Lower lobe of right lung (tissue), 2 donors: ENCODE data around the gene PPM1D. TPM values are rescaled to one million over a fixed set of nuclear protein-coding genes. Genes with fewer than 3 reads are reported as not detected.

Experiments
- ATAC-seq, 2 donors: fragments of 200-7000 bp; cut with Tn5 transposase; one replicate each; pipeline ENCODE4 v1.9.1; 2020 to 2022; ENCODE audit warnings: mild to moderate bottlenecking in 2 of 2, moderate library complexity in 2 of 2
- DNase-seq: peaks from one replicate; pipeline ENCODE4 v3.0.0-alpha.2; 2020
- H3K27ac ChIP-seq: fragments of 200-600 bp; one replicate; pipeline ENCODE4 v1.8.0; 2022
- H3K27me3 ChIP-seq: fragments of 200-600 bp; one replicate; pipeline ENCODE4 v1.8.0; 2022; ENCODE audit warnings: low read depth
- H3K36me3 ChIP-seq: fragments of 200-600 bp; one replicate; pipeline ENCODE4 v1.8.0; 2022; ENCODE audit warnings: mild to moderate bottlenecking
- H3K4me1 ChIP-seq: fragments of 200-600 bp; one replicate; pipeline ENCODE4 v1.8.0; 2022
- H3K4me3 ChIP-seq: fragments of 200-600 bp; one replicate; pipeline ENCODE4 v1.8.0; 2022; ENCODE audit warnings: mild to moderate bottlenecking
- H3K9me3 ChIP-seq: fragments of 200-600 bp; one replicate; pipeline ENCODE4 v1.8.0; 2022
- CTCF ChIP-seq: fragments of 200-600 bp; IDR thresholded peaks from one replicate; pipeline ENCODE4 v1.8.0; 2022; ENCODE audit warnings: antibody characterized with exemption, mild to moderate bottlenecking
- intact Hi-C: fragments of 100-400 bp; cut with DNase I; formaldehyde crosslinking; loops from one replicate; pipeline ENCODE4 v1.11.0; 2022
- total RNA-seq: library from RNA; stranded (reverse); fragmentation: NEBNext Ultra II Directional; extraction: Animal tissue kit (Norgen Biotek cat#: 25700); gene quantifications from one replicate; pipeline ENCODE4 v1.2.1, GENCODE V29; 2021
- donor health status: DM: no; HTN: yes; CAD: no; lungs with severe emphysema.

Gene PPM1D
- total RNA-seq, 1 donor from 2014 or later: 21.3 TPM

GRCh38 chr17:60647705-60648104, 47.7 kb downstream of the PPM1D start:
- Histone ChIP-seq H3K36me3 (peaks cover 50% of the 10 kb centered on the region), H3K9me3 (no peaks in the 10 kb centered on the region), H3K4me1 (peaks cover 10% of the 10 kb centered on the region), H3K4me3 (no peak overlapping the region), H3K27me3 (no peaks in the 10 kb centered on the region), H3K27ac (no peak overlapping the region)
- no peak for DNase-seq
- intact Hi-C loops: no loop called here
- no peak for ATAC-seq
- TF ChIP-seq CTCF: no peak

- no peak for ATAC-seq
- no peak for DNase-seq
- Histone ChIP-seq H3K4me1 (peaks cover 9% of the 10 kb centered on the region), H3K36me3 (peaks cover 55% of the 10 kb centered on the region), H3K4me3 (no peak overlapping the region), H3K27me3 (no peaks in the 10 kb centered on the region), H3K9me3 (no peaks in the 10 kb centered on the region), H3K27ac (no peak overlapping the region)
- no peak for TF ChIP-seq CTCF
- intact Hi-C loops: no loop called here
Measured at GRCh38 chr17:60652454-60653247, 52.7 kb downstream of the PPM1D start.

- Histone ChIP-seq H3K9me3 (no peaks in the 10 kb centered on the region), H3K36me3 (peaks cover 55% of the 10 kb centered on the region), H3K4me3 (no peak overlapping the region), H3K27ac (no peak overlapping the region), H3K27me3 (no peaks in the 10 kb centered on the region), H3K4me1 (peaks cover 9% of the 10 kb centered on the region)
- intact Hi-C loops: no loop called here
- no peak for ATAC-seq
- TF ChIP-seq CTCF: no peak
- no peak for DNase-seq
Measured at GRCh38 chr17:60653569-60653968, 53.6 kb downstream of the PPM1D start.

GRCh38 chr17:60656499-60656898, 56.5 kb downstream of the PPM1D start:
- intact Hi-C loops: no loop called here
- H3K4me1 ChIP-seq: peaks cover 9% of the 10 kb centered on the region
- no peaks in the 10 kb centered on the region for H3K27me3 ChIP-seq
- no peak overlapping the region for H3K4me3 ChIP-seq
- DNase-seq (no peak), ATAC-seq (no peak)
- H3K9me3 ChIP-seq: no peaks in the 10 kb centered on the region
- H3K36me3 ChIP-seq: peaks cover 29% of the 10 kb centered on the region
- no peak overlapping the region for H3K27ac ChIP-seq
- no peak for TF ChIP-seq CTCF

- Histone ChIP-seq H3K4me3 (no peak overlapping the region), H3K27me3 (no peaks in the 10 kb centered on the region), H3K4me1 (no peaks in the 10 kb centered on the region), H3K36me3 (peaks cover 46% of the 10 kb centered on the region), H3K27ac (no peak overlapping the region), H3K9me3 (no peaks in the 10 kb centered on the region)
- DNase-seq (no peak), ATAC-seq (no peak)
- no peak for TF ChIP-seq CTCF
- intact Hi-C loops: no loop called here
Measured at GRCh38 chr17:60659156-60659555, 59.2 kb downstream of the PPM1D start.
